ENCODE results near the gene CREB1. TPM values are rescaled to one million over a fixed set of nuclear protein-coding genes. Genes with fewer than 3 reads are reported as not detected.

CREB1 gene
- total RNA-seq, 1 donor from 2014 or later, result 97.0 TPM

DNA sequence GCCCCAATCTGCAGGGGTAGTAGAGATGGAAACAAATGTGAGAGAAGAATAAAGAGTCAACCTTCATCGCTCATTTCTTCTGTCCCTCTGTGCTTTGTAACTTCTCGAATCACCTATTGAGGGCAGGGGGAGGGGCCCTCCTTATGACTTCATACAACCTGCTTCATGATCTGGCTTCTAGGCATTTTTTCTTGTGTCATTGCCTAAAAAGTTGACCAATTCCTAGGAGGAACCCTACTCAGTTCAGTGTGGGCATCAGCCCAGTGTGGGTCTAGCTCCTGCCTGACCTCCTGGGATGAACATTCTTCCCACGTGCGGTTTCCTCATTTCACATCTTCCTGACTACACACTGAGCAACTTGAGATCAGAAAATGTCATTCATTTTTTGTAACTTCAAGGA, 46.3 kb upstream of the CREB1 start:
- Mint-ChIP-seq H3K27ac (peak overlapping the region; percentile 71), H3K36me3 (no peaks in the 10 kb centered on the region), H3K4me3 (no peak overlapping the region)

DNA sequence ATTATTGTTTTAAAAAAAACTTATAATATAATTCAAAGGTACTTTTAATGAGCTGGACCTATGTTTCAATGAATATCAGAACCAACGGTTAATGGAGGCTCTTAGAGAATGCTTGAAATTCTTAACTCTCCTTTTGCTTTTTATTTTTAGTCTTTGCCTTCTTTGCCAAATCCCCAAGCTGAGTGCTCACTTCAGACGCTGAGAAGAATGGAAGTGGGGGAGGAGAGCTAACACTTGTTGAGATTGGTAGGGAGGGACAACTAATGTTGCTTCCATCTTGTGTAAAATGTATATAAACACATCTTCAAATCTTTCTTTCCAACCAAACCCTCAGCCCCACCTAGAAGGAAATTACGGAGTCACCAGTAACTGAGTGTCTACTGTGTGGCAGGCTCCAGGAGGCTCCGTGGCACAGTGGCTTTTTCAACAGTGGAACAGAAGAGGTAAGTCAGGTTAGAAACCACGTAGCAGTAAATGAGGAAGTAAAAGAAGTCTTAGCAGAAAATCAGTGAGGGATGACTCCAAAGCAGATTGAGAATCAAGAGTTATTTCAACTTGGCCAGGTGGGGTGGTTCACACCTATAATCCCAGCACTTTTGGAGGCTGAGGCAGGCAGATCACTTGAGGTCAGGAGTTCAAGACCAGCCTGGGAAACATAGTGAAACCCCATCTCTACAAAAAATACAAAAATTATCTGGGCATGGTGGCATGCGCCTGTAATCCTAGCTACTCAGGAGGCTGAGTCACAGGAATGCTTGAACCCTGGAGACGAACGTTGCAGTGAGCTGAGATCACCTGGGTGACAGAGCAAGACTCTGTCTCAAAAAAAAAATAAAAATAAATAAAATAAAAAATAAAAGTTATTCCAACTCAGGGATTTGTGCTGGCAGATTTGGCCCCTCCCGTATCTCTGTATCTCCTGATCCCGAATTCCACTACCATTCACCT, 45.0 kb upstream of the CREB1 start:
- Mint-ChIP-seq H3K36me3 (no peaks in the 10 kb centered on the region), H3K4me3 (no peak overlapping the region), H3K9me3 (no peaks in the 10 kb centered on the region), H3K27ac (no peak overlapping the region), H3K4me1 (peaks cover 25% of the 10 kb centered on the region), H3K27me3 (ENCODE audit: low read depth) (peaks cover 25% of the 10 kb centered on the region)
- TF ChIP-seq, protein P1, sequence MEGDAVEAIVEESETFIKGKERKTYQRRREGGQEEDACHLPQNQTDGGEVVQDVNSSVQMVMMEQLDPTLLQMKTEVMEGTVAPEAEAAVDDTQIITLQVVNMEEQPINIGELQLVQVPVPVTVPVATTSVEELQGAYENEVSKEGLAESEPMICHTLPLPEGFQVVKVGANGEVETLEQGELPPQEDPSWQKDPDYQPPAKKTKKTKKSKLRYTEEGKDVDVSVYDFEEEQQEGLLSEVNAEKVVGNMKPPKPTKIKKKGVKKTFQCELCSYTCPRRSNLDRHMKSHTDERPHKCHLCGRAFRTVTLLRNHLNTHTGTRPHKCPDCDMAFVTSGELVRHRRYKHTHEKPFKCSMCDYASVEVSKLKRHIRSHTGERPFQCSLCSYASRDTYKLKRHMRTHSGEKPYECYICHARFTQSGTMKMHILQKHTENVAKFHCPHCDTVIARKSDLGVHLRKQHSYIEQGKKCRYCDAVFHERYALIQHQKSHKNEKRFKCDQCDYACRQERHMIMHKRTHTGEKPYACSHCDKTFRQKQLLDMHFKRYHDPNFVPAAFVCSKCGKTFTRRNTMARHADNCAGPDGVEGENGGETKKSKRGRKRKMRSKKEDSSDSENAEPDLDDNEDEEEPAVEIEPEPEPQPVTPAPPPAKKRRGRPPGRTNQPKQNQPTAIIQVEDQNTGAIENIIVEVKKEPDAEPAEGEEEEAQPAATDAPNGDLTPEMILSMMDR (IDR thresholded peaks at IDR 0.05; ENCODE audit: unreplicated experiment), result no peak
- no peak for DNase-seq (ENCODE audit: low spot score in 2 of 2, unreplicated experiment in 2 of 2)

More for the DNA sequence above, 46.3 kb upstream of the CREB1 start:
- no peaks in the 10 kb centered on the region for H3K9me3 Mint-ChIP-seq
- TF ChIP-seq, protein P1 (IDR thresholded peaks at IDR 0.05; ENCODE audit: unreplicated experiment), result no peak
- no peak for DNase-seq (ENCODE audit: low spot score in 2 of 2, unreplicated experiment in 2 of 2)
- peaks cover 31% of the 10 kb centered on the region for H3K4me1 Mint-ChIP-seq
- H3K27me3 Mint-ChIP-seq (ENCODE audit: low read depth), result peaks cover 18% of the 10 kb centered on the region

DNA sequence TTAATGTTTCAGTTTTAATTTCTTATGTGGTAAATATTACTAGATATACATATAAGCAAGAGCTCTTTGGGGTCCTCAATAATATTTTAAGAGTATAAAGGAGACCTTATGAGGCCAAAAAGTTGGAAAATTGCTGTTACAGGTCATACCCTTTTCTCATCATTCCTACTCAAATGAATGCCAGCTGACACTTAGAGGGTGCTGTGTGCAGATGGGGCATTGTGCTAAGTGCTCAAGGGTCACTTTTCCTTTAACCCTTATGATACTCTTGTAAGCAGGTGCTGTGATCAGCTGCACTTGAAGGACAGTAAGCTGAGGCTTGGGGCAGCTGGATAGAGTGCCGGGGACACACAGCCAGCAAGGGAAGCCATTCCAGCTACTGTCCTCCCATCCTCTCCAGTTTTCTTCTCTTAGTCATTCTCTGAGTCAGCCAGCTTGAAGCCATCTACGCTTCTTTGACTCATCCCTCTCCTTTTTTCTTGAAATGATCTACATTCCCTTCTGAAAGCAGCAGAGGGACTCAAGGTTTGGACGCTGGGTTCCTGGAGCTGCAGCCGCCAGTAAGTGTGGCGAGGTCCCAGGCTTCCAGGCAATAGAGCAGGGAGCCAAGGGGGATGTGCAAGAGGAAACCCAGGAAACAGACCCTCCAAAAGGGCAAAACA, 42.0 kb upstream of the CREB1 start:
- Mint-ChIP-seq H3K4me1 (peaks cover 22% of the 10 kb centered on the region), H3K27ac (no peak overlapping the region), H3K36me3 (no peaks in the 10 kb centered on the region), H3K4me3 (no peak overlapping the region), H3K9me3 (no peaks in the 10 kb centered on the region), H3K27me3 (ENCODE audit: low read depth) (peaks cover 40% of the 10 kb centered on the region)
- TF ChIP-seq, protein P1 (IDR thresholded peaks at IDR 0.05; ENCODE audit: unreplicated experiment), result no peak
- no peak for DNase-seq (ENCODE audit: low spot score in 2 of 2, unreplicated experiment in 2 of 2)

DNA sequence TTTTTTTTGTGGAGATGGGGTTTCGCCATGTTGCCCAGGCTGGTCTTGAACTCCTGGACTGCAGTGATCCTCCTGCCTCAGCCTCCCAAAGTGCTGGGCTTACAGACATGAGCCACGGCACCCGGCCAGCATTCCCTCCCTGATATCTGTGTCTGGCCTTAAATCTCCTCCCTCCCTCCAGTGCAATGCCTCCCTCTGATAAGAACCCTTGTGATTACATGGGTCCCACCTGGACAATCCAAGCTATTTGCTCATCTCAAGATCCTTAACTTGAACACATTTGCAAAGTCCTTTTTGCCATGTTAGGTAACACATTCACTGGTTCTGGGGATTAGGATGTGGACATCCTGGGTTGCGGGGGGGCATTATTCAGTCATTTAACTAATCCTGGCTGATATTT, 40.5 kb upstream of the CREB1 start:
- Mint-ChIP-seq H3K4me3 (no peak overlapping the region), H3K9me3 (no peaks in the 10 kb centered on the region), H3K27ac (no peak overlapping the region), H3K36me3 (no peaks in the 10 kb centered on the region), H3K4me1 (peaks cover 7% of the 10 kb centered on the region), H3K27me3 (ENCODE audit: low read depth) (peaks cover 45% of the 10 kb centered on the region)
- no peak for DNase-seq (ENCODE audit: low spot score in 2 of 2, unreplicated experiment in 2 of 2)
- TF ChIP-seq, protein P1 (IDR thresholded peaks at IDR 0.05; ENCODE audit: unreplicated experiment), result no peak

DNA sequence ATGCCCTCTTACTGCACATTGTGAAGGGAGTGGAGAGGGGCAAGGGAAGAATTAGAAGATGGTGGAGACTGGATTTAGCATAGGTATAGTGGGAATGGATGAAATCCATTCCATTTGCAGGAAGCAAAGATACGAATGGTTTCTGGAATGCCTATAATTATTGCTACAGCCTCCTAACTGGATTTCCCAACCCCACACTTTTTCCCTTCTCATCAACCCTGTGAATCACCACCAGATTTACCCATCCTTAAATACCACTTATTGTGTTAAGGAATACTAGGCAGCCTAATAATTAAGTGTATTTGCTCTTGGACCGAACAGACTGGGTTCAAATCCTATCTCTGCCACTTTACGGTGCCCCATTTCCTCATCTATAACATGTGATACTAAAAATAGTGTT, 39.3 kb upstream of the CREB1 start:
- no peaks in the 10 kb centered on the region for H3K9me3 Mint-ChIP-seq
- H3K4me3 Mint-ChIP-seq, result no peak overlapping the region
- no peak overlapping the region for H3K27ac Mint-ChIP-seq
- DNase-seq (ENCODE audit: low spot score in 2 of 2, unreplicated experiment in 2 of 2), result no peak
- TF ChIP-seq, protein P1 (IDR thresholded peaks at IDR 0.05; ENCODE audit: unreplicated experiment), result no peak
- H3K36me3 Mint-ChIP-seq, result no peaks in the 10 kb centered on the region
- peaks cover 4% of the 10 kb centered on the region for H3K4me1 Mint-ChIP-seq
- H3K27me3 Mint-ChIP-seq (ENCODE audit: low read depth), result peaks cover 49% of the 10 kb centered on the region

All from mesothelial cell of epicardium (in vitro differentiated cells).